HepG2 (cell line): ENCODE measurements around the gene POLDIP3. TPM values are rescaled to one million over a fixed set of nuclear protein-coding genes. Genes with fewer than 3 reads are reported as not detected.

Experiments
- ARNTL ChIP-seq: sonication (generic); formaldehyde crosslinking; IDR thresholded peaks from 2 replicates; pipeline ENCODE4 v1.4.0; 2020; ENCODE audit warnings: mild to moderate bottlenecking, missing genetic modification reagents
- CCAR2 ChIP-seq: fragments of 200-400 bp; formaldehyde crosslinking; optimal IDR thresholded peaks from 2 replicates; pipeline ENCODE3; 2018; ENCODE audit warnings: low read depth, mild to moderate bottlenecking, low read length, moderate library complexity
- GABPB1 ChIP-seq: IDR thresholded peaks from 2 replicates; pipeline ENCODE4 v1.6.1; 2016; ENCODE audit warnings: mild to moderate bottlenecking, missing genetic modification reagents, moderate library complexity, missing compliant biosample characterization
- KMT2A ChIP-seq: sonication (generic); formaldehyde crosslinking; IDR thresholded peaks from 2 replicates; pipeline ENCODE4 v1.4.0; 2020; ENCODE audit warnings: missing genetic modification reagents
- PCBP2 ChIP-seq: fragments of 200-400 bp; formaldehyde crosslinking; optimal IDR thresholded peaks from 2 replicates; pipeline ENCODE3; 2018; ENCODE audit warnings: low read length, low read depth; ENCODE audit not compliant: poor library complexity, severe bottlenecking
- ZHX1 ChIP-seq: sonication (generic); formaldehyde crosslinking; IDR thresholded peaks from 2 replicates; pipeline ENCODE4 v1.8.1; 2022; ENCODE audit warnings: low read depth, mild to moderate bottlenecking, missing genetic modification reagents
- ZNF609 ChIP-seq: sonication (generic); formaldehyde crosslinking; IDR thresholded peaks from 2 replicates; pipeline ENCODE4 v1.4.0; 2020; ENCODE audit warnings: mild to moderate bottlenecking, missing genetic modification reagents, borderline replicate concordance
- ZSCAN22 ChIP-seq: sonication (generic); formaldehyde crosslinking; IDR thresholded peaks from 2 replicates; pipeline ENCODE4 v1.4.0; 2020; ENCODE audit warnings: mild to moderate bottlenecking, missing genetic modification reagents
- polyA plus RNA-seq, 8 experiments: library from polyadenylated mRNA; depleted of rRNA in 3 of 8; stranded (reverse) in 7 of 8; unstranded in 1 of 8; fragments of >200 nt; fragmentation: Illumina TruSeq in 4 of 8; extraction: Trizol in 4 of 8; gene quantifications; 2 replicates each; pipeline versions ENCODE4 v1.2.1 to v1.2.3, GENCODE V29; 2011 to 2016; ENCODE audit warnings: low read depth in 4 of 8, missing spikeins in 1 of 8, mixed read lengths in 1 of 8; ENCODE audit not compliant: insufficient read depth in 1 of 8
- total RNA-seq, 5 experiments: library from RNA; depleted of rRNA; stranded (reverse); fragments of >200 nt; fragmentation: Illumina TruSeq; extraction: Trizol; gene quantifications; 2 replicates each; pipeline ENCODE4 v1.2.3, GENCODE V29; 2016; ENCODE audit warnings: low read depth in 1 of 5
- TF ChIP-seq, protein P1 (sequence below): sonication (generic); formaldehyde crosslinking; conservative IDR thresholded peaks from 2 replicates; pipeline ENCODE4 v1.4.0; 2020; ENCODE audit warnings: missing genetic modification reagents
- TF ChIP-seq, protein P2 (sequence below): sonication (generic); formaldehyde crosslinking; IDR thresholded peaks from 2 replicates; pipeline ENCODE4 v1.9.0; 2021; ENCODE audit warnings: mild to moderate bottlenecking, missing genetic modification reagents

POLDIP3 gene
- total and polyA plus RNA-seq, 2 of the 13 experiments (the other 11 are each of a cell fraction or from before 2014, with no cell fraction given): 45.8 to 47.4 TPM

DNA sequence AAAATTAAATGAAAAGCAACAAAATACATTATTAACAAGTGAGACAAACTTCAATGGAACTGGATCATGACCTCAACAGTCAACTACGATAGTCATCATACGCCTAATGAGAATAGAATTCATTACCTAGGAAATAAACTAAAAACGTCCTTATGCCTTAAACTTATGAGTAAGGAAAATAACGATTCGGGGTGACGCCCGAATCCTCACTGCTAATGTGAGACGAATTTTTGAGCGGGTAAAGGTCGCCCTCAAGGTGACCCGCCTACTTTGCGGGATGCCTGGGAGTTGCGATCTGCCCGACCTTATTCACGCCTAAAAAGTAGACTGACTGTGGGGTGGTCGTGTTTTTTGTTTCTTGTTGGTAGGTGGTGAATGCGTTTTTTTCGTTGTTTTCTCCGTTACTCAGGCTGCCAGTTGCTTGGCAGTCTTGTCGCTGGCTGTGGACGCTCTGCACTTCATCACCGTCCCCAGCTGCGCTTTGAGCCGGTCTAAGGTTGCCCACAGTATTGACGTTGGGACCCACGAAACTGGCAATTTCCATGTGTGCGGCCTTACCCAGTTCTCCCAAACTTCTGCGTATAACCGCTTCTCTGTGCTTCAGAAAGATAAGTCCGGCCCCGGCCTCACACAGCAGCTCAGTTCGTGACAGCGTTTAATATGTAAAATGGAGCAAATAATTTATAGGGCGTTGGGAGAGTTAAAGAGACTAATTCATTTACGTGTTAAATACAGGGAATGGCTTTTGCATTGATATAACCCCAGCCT lies 593 bp upstream of the POLDIP3 start (continued):
- TF ChIP-seq, protein P1, sequence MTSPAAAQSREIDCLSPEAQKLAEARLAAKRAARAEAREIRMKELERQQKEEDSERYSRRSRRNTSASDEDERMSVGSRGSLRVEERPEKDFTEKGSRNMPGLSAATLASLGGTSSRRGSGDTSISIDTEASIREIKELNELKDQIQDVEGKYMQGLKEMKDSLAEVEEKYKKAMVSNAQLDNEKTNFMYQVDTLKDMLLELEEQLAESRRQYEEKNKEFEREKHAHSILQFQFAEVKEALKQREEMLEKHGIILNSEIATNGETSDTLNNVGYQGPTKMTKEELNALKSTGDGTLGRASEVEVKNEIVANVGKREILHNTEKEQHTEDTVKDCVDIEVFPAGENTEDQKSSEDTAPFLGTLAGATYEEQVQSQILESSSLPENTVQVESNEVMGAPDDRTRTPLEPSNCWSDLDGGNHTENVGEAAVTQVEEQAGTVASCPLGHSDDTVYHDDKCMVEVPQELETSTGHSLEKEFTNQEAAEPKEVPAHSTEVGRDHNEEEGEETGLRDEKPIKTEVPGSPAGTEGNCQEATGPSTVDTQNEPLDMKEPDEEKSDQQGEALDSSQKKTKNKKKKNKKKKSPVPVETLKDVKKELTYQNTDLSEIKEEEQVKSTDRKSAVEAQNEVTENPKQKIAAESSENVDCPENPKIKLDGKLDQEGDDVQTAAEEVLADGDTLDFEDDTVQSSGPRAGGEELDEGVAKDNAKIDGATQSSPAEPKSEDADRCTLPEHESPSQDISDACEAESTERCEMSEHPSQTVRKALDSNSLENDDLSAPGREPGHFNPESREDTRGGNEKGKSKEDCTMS (CRISPR knock-in tag): 0 out of 2 replicates have a peak, but pooled peaks have one; percentile 41
- TF ChIP-seq ZNF609 (CRISPR knock-in tag): peak; percentile 87
- TF ChIP-seq PCBP2: peak; percentile 38
- TF ChIP-seq KMT2A (CRISPR knock-in tag): peak; percentile 82
- TF ChIP-seq ARNTL (CRISPR knock-in tag): peak; percentile 73; the same call in 1 of the 2 replicates
- TF ChIP-seq, protein P2, sequence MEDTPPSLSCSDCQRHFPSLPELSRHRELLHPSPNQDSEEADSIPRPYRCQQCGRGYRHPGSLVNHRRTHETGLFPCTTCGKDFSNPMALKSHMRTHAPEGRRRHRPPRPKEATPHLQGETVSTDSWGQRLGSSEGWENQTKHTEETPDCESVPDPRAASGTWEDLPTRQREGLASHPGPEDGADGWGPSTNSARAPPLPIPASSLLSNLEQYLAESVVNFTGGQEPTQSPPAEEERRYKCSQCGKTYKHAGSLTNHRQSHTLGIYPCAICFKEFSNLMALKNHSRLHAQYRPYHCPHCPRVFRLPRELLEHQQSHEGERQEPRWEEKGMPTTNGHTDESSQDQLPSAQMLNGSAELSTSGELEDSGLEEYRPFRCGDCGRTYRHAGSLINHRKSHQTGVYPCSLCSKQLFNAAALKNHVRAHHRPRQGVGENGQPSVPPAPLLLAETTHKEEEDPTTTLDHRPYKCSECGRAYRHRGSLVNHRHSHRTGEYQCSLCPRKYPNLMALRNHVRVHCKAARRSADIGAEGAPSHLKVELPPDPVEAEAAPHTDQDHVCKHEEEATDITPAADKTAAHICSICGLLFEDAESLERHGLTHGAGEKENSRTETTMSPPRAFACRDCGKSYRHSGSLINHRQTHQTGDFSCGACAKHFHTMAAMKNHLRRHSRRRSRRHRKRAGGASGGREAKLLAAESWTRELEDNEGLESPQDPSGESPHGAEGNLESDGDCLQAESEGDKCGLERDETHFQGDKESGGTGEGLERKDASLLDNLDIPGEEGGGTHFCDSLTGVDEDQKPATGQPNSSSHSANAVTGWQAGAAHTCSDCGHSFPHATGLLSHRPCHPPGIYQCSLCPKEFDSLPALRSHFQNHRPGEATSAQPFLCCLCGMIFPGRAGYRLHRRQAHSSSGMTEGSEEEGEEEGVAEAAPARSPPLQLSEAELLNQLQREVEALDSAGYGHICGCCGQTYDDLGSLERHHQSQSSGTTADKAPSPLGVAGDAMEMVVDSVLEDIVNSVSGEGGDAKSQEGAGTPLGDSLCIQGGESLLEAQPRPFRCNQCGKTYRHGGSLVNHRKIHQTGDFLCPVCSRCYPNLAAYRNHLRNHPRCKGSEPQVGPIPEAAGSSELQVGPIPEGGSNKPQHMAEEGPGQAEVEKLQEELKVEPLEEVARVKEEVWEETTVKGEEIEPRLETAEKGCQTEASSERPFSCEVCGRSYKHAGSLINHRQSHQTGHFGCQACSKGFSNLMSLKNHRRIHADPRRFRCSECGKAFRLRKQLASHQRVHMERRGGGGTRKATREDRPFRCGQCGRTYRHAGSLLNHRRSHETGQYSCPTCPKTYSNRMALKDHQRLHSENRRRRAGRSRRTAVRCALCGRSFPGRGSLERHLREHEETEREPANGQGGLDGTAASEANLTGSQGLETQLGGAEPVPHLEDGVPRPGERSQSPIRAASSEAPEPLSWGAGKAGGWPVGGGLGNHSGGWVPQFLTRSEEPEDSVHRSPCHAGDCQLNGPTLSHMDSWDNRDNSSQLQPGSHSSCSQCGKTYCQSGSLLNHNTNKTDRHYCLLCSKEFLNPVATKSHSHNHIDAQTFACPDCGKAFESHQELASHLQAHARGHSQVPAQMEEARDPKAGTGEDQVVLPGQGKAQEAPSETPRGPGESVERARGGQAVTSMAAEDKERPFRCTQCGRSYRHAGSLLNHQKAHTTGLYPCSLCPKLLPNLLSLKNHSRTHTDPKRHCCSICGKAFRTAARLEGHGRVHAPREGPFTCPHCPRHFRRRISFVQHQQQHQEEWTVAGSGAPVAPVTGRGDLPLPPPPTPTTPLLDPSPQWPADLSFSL (CRISPR knock-in tag): no peak
- peak; percentile 29; the same call in 1 of the 2 replicates for TF ChIP-seq GABPB1 (CRISPR knock-in tag)
- TF ChIP-seq ZHX1 (CRISPR knock-in tag): peak; percentile 94
- TF ChIP-seq ZSCAN22 (CRISPR knock-in tag): no peak
- peak; percentile 45 for TF ChIP-seq CCAR2
